Measurements from ENCODE around the gene POTEI.
"Not testable (repeated sequence)": the region's sequence is repeated elsewhere in the genome, so short reads cannot be mapped to it uniquely, and the experiment has no call there.

POTEI gene

DNA sequence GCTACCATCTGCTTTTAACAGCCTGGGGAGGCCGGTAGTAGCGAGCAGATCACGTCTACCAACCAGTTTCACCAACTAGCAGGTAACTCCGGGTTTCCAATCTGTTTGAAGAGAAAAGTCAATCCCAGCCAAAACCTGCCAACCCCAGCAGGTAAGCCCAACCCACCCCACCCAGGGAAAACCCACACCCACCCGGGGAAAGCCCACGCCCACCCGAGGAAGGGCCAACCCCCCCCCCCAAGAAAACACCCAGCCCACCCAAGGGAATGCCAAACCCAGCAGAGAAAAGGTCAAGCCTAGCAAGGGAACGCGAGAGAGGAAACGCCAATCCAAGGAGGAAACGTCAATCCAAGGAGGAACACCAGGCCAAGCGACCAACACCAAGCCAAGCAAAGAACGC, at the start of gene POTEI:
Gene POTEI (minus strand): TSS at position 101 of the 400 bp plus-strand sequence. CDS start 93 bp downstream, at position 8.
- DNase-seq: not testable (repeated sequence)

- DNase-seq: not testable (repeated sequence)
These were observed 47.3 kb upstream of the POTEI start for GRCh38 chr2:130556441-130556840.

GRCh38 chr2:130554178-130554577, 45.0 kb upstream of the POTEI start:
- not testable (repeated sequence) for DNase-seq

GRCh38 chr2:130549475-130549874, 40.3 kb upstream of the POTEI start:
- DNase-seq: not testable (repeated sequence)

- DNase-seq: not testable (repeated sequence)
These were observed 39.3 kb upstream of the POTEI start for GRCh38 chr2:130548418-130548817.

DNA sequence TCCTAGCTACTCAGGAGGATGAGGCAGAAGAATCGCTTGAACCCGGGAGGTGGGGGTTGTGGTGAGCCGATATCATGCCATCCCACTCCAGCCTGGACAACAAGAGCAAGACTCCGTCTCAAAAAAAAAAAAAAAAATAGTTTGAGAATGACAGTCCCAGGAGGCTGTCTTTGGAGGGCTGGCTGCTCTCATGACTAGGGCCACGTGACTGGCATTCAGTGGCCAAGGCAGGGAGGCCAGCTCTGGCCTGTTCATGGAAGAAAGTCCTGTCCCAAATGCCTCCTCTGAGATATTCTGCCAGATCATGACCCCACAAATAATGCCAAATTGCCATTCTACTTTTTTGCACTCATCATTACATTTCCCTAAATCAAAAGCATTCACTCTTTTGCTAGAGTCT, 35.9 kb upstream of the POTEI start:
- not testable (repeated sequence) for DNase-seq

DNA sequence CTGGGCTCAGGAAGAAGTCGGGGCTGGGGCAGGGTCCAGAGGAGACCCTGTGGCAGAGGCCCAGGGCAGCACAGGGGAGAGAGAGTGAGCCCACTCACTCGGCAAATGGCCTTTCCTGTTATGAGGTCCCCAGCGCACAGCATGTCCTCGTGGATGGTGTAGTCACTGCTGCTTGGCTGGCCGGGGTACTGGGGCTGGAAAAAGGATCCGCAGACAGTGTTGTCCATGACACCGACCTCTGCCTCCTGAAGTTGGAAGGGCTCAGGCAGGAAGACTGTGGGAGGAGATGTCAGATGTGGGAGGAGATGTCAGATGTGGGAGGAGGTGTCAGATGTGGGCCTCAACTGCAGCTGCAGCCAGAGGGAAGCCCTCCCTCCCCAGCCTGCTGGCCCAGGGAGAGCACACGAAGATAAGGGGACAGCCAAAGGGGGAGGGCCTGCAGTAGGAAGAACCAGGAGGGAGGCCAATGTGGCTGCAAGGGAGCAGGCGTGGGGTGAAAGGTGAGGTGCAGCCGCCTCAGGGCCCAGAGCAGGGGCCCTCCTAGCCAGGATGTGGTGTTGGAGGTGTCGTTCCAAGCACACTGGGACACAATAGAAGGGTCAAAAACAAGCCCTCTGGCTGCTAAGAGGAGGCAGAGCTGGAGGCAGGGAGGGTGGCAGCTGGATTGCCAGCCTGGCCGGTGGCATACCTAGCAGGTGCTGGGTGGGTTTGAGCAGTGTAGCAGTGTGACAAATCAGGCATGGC, 34.8 kb upstream of the POTEI start:
- not testable (repeated sequence) for DNase-seq

DNA sequence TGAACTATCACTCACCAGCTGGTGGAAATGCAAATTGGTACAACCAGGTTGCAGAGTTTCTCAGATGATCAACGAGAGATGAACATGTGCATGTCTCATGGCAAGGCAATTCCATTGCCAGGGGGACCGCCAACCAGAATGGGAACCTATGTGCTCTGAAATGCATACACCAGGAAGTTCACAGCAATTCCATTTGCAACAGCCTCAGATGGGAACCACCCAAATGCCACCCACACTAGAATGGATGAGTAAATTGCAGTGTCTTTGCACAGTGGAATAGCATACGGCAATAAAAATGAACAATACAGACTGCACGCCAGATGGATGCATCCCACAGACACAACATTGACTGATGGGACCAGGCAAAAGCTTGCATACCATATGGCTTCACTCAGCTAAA, 33.7 kb upstream of the POTEI start:
- DNase-seq: not testable (repeated sequence)

DNA sequence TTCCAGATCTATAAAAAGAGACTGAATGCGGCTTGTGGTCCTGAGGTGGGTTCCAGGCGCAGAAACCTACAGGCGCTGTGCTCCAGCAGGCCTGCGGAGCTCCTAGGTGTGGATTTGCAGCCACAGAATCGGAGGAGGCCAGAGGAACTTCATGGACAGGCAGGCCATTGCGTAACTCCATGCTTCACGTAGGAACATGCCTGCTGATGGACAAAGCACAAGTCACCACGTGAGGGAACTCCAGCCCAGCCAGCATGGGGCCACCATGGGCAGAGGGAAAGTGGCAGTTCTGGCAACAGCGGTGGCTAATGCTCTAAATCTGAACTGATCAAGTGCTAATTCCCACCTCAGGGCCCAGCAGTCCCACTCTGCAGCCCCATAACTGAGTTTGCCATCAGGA, 29.1 kb upstream of the POTEI start:
- not testable (repeated sequence) for DNase-seq

DNA sequence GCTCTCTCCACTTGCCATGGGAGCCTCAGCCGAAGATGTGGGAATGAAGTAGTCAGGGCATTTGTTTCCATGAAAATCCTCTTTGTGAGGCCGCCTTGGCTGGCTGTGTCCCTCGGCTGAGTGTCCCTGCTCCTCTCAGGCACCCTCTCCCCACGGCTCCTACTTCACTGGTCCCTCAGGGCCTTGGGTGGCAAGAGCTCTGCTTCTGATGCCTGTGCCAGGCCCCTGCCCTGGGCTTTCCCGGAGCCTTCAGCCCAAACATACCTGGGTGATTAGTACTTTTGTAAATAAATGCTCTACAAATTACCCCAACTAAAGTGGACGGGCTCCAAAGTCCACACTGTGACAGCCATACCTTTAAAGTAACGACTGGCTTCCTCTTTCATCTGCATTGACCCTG, 27.5 kb upstream of the POTEI start:
- not testable (repeated sequence) for DNase-seq

DNA sequence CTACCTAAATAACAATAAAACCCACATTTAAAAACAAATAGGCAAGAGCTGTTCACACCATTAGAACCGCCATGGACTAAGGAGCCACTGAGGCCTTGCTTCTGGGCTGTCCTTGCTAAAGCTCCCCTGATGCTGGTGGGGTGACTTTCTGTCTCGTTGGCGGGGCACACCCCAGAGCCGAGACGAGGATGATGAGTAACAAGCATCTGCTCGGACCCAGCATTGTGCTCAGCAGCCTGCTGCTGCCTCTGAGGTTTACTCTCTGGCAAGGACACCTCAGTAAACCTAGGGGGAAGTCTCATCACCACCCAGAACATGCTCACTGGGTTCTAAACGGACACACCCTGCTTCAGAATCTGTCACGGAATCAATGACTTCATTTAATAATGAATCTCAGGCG, 22.5 kb upstream of the POTEI start:
- not testable (repeated sequence) for DNase-seq

DNA sequence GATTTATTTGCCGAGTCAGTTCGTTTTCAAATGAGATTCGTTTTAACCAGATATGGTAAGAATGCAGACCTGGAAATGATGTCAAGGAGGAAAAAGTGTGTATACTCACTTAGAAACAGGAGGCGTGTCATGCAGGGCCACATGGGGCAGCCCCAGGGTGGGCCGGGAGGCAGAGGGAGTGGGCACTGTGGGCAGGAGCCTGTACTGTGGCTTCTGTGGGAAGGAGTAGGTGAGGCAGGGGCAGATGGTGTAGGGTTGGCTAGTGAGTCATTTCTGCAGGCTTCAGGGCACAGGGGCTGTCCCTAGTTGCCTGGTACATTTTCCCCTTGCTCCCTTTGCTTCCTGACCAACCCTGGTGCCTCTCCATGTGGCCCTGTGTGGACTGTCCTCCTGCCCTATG, 22.1 kb upstream of the POTEI start:
- not testable (repeated sequence) for DNase-seq

DNA sequence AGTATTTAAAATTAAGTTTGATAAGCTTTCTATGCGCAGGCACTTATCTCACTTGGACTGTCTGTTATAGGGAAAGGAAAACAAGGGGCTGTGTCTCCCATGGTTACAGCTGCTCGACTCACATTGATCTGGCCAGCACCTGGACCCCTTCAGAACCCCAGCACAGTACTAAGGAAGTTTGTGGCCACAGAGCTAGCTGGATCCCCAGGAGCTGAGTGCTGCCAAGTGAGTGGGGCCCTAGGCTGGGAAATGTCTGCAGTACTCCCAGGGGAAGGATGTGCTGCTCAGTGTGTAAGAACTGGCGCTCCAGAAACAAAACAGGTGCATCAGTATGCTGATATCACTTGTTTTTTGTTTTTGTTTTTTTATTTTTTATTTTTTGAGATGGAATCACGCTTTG, 21.1 kb upstream of the POTEI start:
- DNase-seq: not testable (repeated sequence)

DNA sequence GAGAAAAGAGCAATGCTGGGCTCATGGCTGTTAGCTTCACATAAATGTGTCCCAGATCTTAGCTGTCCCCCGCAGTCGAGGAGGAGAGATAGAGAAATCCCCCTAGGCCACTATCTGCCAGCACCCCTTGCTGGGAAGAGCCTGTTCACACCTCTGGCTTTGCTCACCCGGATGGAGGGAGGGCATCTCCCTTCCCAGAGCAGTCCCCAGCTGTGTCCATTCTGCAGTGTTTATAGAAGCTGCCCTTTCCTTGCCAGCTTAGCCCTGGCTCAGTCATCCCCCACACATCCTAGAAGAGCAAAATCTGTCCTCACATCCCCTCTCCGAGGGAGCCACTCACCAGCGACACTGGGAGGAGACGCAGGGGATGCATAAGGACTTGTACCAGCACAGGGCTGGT, 20.4 kb upstream of the POTEI start:
- DNase-seq: not testable (repeated sequence)

DNA sequence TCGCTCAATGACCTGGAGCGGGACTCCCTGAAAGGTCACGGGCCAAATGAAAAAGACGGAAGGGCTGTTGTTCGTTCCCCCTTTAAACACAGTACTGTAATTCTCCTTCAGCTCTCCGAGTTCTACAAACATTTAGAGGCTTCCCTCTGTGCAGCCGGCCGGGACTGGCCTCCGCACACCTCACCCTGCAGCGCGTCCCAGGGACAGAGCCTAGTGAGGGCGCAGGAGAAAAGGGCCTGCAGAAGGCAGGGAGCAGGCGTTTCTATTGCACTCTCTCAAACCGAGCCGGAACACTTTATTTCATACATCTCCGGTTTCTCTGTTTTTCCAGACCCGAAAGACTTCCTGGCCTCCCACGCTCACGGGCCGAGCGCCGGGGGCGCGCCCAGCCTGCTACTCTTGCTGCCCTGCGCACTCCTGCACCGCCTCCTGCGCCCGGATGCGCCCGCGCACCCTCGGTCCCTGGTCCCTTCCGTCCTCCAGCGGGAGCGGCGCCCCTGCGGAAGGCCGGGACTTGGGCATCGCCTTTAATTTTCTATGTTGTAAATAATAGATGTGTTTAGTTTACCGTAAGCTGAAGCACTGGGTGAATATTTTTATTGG, 18.3 kb upstream of the POTEI start:
- not testable (repeated sequence) for DNase-seq

DNA sequence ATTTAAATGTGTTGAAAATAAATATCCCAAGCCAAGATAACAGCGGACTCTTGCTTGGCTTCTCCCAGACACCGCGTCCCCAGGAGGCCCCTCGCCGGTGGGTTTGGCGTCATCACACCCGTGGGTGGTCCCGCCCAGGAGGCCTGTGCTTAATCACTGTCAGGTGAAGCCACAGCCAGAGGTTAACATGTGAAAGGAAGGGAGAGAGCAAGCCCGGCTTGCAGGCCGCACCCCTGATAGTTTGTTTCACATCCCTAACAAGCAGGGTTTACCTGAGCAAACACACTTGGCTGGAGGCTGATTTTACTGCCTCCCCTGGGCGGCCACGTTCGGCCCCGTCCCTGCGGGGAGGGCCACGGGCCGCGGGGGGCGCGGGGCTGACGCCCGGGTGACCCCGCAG, 13.3 kb upstream of the POTEI start:
- DNase-seq: not testable (repeated sequence)

GRCh38 chr2:130520992-130521391, 11.9 kb upstream of the POTEI start, which contains the start of gene CFC1B:
CFC1B (plus strand) TSS chr2:130521222; CDS start chr2:130521485, 263 bp downstream.
- DNase-seq: not testable (repeated sequence)

GRCh38 chr2:130518516-130519106, 9.5 kb upstream of the POTEI start:
- DNase-seq: not testable (repeated sequence)

- not testable (repeated sequence) for DNase-seq
These were observed 2.8 kb upstream of the POTEI start for GRCh38 chr2:130511747-130512451.

GRCh38 chr2:130510807-130511746, 1.9 kb upstream of the POTEI start:
- not testable (repeated sequence) for DNase-seq

DNA sequence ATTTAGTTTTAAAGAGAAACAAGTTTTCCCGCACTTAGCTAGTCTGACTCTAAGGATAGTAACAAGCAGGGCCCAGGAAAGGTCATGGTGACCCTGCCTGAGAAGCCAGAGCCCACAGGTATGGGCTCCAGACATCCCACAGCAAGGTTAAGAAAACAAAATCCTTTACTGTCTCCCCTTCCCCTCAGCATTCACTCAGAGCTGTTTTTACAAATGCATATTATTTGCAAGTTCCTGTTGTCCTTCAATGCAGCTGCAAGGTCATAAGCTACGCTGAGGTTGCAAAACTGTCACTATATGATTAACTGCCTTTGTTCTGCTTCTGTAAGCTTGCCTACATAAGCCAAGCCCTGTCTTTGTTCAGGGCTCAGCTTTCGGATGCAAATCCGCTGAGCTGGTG, 18.1 kb downstream of the POTEI start:
- not testable (repeated sequence) for DNase-seq

DNA sequence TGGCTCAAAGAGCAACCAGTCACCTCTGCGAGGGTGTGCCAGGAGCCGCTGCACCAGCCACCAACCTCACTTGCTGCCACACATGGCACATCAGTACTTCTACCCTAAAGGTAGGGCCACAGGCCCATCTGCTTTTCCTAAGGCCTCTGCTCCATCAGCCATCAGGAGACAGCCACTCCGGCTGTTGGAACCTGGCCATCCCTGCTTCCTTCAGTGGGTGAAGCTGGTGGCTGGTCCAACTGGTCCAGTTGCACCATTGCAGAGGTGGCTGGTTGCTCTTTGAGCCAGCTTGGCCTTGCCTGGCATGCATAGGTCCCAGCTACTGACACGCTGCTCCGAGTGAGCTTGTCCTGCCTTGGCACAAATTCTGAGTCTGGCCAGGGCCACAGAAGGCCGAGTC, 53.7 kb downstream of the POTEI start:
- DNase-seq: not testable (repeated sequence)

Measured in HCEC 1CT (cell line).